ENCODE results near the gene TIPARP. TPM values are rescaled to one million over a fixed set of nuclear protein-coding genes. Genes with fewer than 3 reads are reported as not detected.

Gene TIPARP, protein sequence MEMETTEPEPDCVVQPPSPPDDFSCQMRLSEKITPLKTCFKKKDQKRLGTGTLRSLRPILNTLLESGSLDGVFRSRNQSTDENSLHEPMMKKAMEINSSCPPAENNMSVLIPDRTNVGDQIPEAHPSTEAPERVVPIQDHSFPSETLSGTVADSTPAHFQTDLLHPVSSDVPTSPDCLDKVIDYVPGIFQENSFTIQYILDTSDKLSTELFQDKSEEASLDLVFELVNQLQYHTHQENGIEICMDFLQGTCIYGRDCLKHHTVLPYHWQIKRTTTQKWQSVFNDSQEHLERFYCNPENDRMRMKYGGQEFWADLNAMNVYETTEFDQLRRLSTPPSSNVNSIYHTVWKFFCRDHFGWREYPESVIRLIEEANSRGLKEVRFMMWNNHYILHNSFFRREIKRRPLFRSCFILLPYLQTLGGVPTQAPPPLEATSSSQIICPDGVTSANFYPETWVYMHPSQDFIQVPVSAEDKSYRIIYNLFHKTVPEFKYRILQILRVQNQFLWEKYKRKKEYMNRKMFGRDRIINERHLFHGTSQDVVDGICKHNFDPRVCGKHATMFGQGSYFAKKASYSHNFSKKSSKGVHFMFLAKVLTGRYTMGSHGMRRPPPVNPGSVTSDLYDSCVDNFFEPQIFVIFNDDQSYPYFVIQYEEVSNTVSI
- polyA plus RNA-seq (2013, experiment 1 of 2; ENCODE audit: insufficient read length): 31.6 TPM
- 31.6 TPM for polyA plus RNA-seq (2013, experiment 2 of 2; ENCODE audit: insufficient read length)

DNA sequence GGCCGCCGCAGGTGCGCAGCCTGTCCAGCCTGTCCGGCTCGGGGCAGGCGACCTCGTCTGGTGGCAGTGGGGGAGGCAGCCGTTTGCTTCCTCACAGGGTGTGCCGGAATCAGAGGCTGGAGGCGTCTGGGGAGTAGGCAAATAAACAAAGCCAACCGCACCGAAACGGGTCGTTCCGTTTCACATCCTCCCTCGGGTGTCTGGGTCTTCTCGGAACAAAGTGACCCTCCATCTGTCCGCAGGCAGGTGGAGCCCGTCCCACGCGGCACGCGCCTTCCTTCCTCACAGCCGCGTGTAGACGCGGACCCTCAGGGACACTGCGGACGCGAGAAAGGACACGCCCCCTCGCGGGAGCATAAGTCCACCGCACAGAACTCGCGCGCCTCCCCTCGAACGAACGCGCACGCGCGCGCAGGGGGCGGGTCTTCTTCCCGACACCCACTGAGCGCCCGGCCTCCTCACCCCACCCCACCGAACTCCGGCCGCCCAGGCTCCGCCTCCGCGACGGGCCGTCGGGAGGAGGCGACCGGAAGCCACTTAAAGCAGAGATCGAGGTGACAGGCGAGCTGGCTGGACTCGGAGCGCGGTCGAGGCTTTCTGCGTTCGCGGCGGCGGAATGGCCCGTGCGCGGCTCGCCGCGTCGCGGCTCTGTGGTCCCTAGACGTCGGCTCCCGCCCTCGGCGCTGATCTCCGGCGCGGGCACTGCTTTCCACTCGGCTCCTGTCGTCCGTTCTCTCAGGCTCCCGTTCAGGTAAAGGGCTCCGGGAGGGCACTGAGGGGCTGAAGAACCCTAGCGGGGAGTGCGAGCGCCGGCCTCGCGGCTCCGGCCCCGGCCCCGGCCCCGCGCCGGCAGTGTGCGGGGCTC lies at the start of gene TIPARP:
TSS of gene TIPARP (plus strand) at position 545 of the 865 bp plus-strand sequence. CDS start 3,108 bp downstream, outside the sequence.
- peak; percentile 98 for DNase-seq

DNA sequence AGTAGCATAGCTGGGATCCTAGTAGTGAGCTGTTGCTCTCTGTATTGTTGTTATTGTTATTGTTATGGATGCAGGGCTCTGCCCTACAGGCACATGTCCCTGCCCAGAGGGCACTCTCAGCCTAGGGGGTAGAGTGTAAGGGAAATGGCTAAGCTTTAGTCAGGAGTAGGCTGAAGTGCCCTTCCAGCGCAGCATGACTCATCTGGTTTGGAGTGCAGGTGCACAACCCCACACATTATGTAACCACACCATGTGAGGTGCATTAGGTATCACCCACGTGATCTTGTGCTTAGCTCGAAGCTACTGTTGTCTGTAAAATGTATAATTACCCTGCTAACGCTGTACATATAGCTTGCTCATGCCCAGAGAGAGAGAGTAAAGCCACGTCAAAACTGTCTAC lies 48.3 kb upstream of the TIPARP start:
- no peak for DNase-seq

DNA sequence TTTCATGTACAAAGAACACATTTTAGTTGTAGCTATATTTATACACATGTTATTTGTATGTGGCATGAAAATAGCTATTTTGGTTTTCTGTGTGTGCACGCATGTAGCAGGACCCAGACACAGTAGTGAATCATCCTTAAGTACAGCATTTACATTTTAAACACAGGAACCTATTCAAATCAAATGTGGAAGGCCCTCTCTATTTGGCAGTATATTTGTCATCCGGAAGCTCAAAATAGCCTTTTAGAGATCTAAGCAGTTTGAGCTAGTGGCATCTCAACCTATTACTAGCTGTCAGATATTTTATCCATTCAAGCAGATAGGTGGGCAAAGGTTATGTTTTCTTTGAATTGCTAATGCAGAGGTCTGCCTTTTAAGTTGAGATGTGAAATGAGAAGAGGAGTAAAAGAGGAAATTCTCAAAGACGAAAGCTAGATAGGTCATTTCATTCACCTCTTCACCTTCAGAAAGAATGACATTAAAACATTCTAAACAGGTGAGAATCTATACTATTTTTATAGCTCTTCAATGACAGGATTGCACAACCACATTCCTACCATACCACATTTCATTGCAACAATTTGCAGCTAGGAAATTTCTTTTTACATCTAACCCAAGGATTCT lies 46.3 kb upstream of the TIPARP start:
- DNase-seq: no peak

DNA sequence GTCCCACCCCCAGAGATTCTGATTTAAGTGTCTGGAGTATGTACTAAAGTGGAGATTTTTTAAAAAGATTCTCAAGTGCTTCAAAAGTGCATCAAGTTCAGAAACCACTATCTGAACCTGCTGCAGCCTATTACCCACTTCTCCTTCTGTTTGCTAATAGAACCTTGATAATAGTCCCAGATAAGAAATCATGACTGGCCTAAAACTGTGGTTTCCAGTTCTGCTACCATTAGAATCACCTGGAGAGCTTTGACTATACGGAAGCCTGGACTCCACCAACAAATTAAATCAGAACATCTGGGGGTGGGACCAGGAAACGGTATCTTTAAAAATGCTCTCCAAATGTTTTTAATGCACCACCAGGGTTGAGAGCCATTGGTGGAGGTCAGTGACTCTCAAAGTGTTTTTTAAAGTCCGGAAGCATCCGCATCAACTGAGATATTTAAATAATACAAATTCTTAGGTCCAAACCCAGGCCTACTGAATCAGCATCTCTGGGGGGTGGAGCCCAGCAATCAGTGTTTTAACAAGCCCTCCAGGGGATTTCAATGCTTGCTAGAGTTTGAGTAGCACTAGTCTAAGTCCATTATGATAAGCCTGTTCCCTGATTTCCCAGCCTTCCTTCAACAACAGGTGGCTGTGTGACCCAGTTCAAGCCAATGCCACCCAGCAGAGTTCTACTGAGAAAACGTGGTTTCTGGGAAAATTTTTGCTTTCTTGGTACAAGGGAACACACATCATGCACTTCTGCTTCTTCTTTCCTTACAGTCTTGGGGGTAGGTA lies 45.4 kb upstream of the TIPARP start:
- no peak for DNase-seq

DNA sequence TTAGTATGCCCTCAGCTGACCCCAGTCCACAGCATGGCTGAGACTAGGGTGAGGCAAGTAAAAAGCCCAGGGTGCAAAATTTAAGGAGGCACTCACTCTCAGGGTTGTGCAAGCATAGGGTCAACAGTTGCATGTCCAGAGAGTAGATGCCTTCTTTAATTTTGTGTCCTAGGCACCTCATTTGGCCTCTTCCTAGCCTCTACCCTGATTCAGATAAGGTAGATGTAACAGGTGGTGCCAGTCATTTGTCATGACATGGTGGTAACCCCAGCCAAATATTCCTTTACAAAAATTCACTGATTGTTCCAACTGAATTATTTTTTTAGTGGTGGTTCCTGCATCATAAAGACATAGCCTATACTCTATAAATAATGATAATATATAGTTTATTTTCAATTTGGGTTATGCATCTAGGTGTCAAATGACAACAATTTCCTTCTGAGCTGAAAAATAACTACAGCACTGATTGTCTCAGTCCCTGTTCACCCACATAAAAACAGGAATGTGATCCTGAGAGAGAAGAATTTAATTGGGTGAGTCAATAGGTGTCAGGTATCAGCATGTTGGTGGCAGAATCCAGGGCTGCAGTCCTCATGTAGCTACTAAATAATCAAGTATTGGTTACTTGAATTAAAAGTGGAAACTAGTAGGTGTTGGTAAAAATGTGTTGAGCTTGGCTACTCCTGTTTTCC lies 44.2 kb upstream of the TIPARP start:
- no peak for DNase-seq

DNA sequence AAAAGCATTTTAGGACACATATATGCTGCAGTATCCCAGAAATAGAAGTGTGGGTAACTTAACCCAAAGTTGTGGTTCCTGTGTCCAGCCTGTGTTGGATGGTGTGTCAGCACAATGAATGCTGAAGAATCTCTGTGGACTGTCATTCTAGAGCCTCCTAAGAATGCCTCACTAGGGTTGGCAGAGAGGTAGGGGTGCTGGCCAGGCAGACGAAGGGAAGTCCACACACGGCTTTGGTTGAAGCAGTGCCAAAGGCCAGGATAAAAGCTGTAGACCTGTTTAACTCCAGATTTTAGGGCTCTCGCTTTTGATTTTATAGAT lies 43.7 kb upstream of the TIPARP start:
- DNase-seq: no peak

DNA sequence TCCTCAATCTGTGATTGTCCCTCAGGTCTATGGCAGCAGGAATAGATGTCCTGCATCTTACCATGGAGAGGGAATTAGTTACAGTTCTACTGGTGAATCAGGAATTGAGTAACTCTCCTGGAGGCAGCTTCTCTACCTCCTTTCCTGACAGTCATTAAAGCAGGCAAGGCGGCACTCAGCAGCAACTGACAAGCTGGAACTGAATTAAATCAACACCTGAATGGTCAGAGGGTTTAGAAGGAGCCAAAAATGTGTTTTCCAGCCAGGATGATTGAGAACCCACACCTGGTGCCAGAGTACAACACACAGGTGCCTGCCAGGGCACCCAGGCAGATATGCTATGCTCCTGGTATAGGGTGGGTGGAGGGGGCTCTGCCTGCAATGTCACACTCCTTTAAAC lies 43.1 kb upstream of the TIPARP start:
- DNase-seq: no peak

DNA sequence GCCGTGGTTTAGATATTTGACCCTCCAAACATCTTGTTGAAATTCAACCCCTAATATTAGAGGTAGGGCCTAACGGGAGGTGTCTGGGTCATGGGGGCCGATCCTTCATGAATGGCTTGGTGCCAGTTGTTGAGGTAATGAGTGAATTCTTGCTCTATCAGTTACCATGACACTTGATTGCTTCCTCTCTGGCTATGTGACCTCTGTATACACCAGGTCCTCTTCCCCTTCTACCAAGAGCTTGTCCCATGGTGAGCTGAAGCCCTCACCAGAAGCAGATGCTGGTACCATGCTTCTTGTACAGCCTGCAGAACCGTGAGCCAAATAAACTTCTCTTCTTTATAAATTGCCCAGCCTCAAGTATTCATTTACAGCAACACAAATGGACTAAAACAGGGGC lies 41.8 kb upstream of the TIPARP start:
- DNase-seq: no peak

DNA sequence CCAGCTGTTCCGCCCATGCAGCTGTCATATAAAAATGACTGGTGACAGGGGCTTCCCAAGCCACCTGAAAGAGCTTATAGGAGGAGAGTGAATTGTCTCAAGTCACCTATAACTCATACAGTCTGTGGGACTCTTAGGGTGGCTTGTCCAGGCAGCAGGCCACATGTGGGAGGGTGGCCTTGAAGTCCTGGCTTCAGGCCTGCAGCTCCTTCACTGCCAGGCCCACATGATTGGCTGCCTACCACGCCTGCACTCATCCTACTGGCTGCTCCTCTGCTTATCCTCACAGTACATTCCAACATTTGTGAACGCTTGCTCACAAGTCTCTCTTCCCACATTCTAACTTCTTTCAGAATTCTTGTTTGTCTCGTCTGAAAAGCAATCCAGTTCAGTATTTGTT lies 41.1 kb upstream of the TIPARP start:
- peak; percentile 78 for DNase-seq

DNA sequence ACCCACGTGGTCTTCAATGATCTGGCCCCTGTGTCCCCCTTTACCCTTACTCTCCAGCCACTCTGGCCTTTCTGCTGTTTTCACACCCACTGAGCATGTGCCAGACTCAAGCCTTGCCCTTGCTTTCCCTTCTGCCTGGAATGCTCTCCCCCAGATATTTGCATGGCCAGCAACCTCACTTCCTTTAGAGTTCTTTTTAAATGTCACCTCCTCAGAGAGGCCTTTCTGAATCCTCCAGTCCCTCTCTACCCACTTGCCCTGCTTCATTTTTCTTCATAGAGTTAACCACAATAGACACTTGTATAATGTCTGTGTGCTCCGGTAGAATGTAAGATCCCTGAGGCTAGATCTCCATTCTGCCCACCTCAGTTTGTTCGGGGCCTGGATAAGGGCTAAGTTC lies 39.4 kb upstream of the TIPARP start:
- no peak for DNase-seq

DNA sequence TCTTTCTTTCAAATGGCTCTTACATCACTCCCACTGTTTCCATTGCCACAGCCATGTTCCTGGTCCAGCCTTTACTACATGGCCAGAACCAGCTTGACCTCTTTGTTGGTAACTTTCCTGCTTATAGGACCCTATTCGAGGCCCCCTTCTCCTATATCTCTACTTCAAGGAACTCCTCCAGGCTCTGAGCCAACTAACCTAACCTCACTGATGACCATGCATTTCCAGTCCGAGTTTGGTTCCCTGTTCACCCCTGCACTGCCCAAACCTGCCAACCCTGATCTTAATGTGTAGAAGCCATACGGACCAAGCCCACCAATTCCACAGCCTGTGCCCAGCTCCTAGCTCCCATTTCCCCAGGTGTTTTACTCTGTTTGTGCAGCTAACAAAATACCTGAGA lies 38.4 kb upstream of the TIPARP start:
- DNase-seq: no peak

DNA sequence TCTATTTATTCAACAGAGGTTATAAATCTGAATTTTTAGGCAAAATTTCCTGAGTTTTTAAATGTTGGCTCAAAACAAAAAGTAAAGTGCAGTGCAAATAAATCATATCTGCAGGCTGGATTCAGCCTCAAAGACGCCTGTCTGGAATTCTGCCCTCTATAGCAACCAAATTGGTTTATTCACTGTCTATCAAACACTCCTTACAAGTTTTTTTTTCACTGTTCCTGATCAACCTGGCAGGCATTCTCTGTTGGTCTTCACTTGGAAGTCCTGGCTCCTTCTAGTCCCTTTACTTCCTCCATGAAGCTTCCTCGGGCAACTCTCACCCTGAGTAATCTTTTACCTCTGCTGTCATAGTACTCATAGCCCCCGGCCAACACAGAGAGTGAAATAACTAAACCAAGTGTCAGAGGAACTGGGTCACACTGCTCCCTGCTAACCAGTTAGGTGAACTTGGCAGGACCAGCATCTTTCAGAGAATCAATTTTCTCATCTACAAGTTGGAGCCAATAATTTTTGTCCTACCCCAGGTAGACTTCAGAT lies 36.8 kb upstream of the TIPARP start:
- no peak for DNase-seq

DNA sequence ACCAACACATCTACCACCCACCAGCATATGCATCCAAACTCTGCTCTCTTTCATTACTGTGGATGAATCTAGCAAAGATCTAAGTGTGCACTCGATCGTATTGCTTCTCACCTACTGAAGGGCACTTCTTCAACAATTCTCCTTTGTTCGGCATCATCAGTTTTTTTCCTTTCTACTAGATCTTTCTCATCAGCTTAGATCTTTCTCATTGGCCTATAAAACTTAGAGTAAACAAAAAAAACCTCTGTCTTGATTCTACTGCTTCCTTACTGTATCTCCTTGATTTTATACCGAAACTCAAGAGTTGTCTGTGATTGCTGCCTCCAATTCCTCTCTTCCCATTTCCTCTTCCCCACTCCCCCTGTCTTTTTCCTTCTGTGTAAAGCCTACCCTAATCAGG lies 36.1 kb upstream of the TIPARP start:
- DNase-seq: no peak

DNA sequence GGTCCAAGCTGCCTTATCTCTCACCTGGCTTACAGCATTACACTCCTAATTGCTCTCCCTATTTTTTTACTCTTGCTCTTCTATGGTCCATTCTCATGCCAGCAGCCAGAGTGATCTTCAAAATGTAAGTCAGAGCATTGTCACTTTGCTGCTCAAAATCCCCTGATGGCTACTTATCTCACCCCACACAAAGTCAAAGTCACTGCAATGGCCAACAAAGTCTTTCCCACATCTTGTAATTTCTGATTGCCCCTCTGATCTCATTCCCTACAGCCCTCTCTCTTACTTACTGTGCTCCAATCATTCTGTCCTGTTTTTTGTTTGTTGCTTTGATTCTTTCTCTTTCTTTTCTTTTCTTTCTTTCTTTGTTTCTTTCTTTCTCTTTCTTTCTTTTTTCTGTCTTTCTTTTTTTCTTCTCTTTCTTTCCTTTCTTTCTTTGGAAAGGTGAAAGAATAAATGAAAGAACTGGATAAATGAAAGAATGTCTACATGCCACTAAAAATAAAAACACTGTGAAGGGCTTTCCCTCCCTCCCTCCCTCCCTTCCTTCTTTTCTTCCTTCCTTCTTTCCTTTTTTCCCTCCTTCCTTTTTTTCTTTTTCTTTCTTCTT lies 34.9 kb upstream of the TIPARP start:
- no peak for DNase-seq

DNA sequence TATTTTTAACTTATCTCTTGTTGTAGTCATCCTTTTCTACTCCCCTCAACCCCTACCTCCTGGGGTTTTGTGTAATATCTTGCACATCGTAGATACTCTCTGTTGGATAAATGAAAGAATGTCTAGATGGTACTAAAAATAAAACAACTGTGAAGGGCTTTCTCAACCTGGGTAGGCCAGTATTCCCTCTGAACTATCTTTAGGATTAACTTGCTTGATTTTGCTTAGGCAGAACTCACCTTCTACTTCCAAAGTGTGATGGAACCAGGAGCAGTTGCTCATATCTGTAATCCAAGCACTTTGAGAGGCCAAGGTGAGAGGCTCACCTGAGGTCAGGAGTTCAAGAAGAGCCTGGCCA lies 32.8 kb upstream of the TIPARP start:
- DNase-seq: no peak

DNA sequence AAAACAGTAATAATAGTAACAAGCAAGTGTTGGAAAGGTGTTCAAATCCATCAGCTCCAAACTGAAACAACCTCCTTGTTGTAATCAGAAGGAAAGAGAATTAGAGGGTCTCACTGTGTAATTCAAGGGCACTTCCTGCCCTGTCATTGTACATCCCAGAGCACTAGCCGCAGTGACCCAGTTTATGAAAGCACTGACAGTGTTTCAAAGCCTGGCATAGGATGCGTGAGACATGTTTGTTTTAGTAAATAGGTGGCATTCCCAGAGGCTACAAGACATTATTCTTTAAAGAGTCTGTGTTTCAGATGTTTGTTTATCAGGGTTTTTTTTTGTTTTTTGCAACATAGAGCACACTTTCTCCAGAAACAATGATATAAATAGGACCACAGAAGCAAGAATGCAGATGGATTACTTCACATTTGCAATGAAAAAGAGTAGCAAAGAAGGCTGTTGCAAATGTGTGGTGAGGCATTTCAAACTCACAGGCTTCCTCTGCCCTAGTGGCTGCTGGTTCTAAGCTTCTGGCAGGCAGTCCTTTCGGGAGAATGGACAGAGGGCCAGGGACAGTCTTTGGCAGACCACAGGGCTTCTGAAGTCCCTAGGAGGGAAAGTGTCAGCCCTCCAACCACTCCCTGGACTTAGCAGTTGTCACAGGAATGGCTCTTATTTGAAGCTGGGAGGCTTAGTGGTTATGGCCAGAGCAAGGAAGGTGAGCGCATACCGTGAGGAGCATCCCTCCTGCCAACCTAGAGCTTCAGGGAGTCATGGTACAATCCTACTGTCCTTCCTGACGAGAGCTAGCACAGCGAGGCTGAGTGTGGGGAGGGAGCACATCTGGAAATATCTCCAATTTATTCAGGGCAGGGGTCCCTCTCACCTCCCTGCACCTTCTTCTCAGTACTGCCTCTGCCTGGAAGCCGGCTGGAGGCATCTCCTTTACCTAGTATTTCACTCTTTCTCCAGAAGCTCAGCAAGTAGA lies 31.4 kb upstream of the TIPARP start:
- no peak for DNase-seq

DNA sequence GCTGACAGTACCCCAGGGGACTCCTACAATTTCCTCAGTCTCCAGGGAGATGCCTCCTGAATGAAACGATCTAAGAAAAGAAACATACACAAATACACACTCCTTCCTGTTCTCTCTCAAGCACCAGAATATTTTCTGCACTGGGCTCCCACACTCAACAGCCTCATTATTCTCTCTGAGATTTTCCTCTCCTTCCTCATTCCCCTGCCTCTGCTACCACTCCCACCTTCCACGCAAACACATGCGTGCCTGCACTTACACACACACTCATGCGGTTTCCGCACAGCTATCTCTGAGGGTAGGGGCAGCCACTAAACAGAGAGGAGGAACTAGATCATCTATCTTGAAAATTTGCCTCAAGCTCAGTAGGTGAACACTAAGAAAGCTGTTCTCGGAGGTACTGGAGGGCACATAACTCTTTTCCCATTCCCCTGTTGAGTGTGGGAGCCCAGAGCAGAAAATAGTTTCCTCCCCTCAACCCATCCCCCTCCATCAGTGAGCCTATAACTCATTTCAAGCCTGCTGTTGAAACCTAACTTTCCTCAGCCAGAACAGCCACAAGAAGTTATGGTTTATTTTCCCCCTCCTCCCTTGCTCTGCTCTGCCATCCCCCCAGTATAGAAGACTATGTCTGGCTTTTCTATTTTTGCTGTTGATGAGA lies 30.5 kb upstream of the TIPARP start:
- DNase-seq: peak; percentile 52

DNA sequence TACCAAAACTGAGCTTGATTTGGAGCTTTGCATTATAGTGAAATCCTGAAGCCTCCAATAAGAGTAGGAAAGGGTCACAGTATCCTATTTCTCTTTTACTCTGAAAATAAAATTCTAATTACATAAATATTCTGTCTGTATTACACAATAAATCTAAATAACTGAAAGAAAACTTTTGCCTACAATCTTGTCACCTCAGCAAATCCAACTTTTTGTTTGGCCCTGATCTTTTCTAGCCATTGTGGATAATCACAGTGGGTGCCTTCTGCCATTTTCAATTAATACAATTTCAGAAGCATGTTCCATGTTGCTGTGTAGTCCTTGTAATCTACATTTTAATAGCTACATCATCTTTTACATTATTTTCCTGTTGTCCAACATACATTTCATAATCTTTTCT lies 29.4 kb upstream of the TIPARP start:
- DNase-seq: no peak

DNA sequence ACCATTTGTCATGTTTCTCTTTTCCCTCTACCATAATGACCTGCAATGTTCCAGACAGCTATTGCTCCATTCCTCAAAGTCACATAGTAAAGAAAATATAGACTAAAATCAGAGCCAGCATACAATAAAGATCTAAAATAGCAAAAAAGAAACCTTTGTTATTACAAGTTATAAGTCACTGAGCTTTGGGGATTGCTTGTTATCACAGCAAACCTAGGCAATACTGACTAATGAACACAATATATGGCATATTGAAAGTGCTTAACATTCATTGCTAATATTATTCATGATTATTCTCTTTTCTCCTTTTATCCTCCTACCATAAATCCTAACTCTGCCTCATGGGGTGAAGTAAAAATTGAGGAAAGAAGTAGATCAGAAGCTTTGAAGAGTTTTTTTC lies 27.4 kb upstream of the TIPARP start:
- no peak for DNase-seq
